Measurements from ENCODE around the gene HPSE2.

Gene HPSE2

GRCh38 chr10:98664329-98665042 is 571.2 kb downstream of the HPSE2 start:
- TF ChIP-seq CTCF (conservative IDR thresholded peaks at IDR 0.05; ENCODE audit: low read depth, low read length): peak; percentile 76
- H3K4me3 ChIP-seq (ENCODE audit: low read depth, low read length): no peak overlapping the region
- peak; percentile 48 for DNase-seq (ENCODE audit: low read depth)

- no peak for TF ChIP-seq CTCF (conservative IDR thresholded peaks at IDR 0.05; ENCODE audit: low read depth, low read length)
- H3K4me3 ChIP-seq (ENCODE audit: low read depth, low read length): no peak overlapping the region
- no peak for DNase-seq (ENCODE audit: low read depth)
Observed at GRCh38 chr10:98659951-98660350, 575.7 kb downstream of the HPSE2 start.

GRCh38 chr10:98655492-98655891 is 580.2 kb downstream of the HPSE2 start:
- DNase-seq (ENCODE audit: low read depth): no peak
- no peak for TF ChIP-seq CTCF (conservative IDR thresholded peaks at IDR 0.05; ENCODE audit: low read depth, low read length)

GRCh38 chr10:98649170-98649569 is 586.5 kb downstream of the HPSE2 start:
- no peak for DNase-seq (ENCODE audit: low read depth)
- H3K4me3 ChIP-seq (ENCODE audit: low read depth, low read length): no peak overlapping the region
- no peak for TF ChIP-seq CTCF (conservative IDR thresholded peaks at IDR 0.05; ENCODE audit: low read depth, low read length)

More at GRCh38 chr10:98655492-98655891, 580.2 kb downstream of the HPSE2 start:
- H3K4me3 ChIP-seq (ENCODE audit: low read depth, low read length): no peak overlapping the region

- no peak for DNase-seq (ENCODE audit: low read depth)
- no peak overlapping the region for H3K4me3 ChIP-seq (ENCODE audit: low read depth, low read length)
- no peak for TF ChIP-seq CTCF (conservative IDR thresholded peaks at IDR 0.05; ENCODE audit: low read depth, low read length)
Observed at GRCh38 chr10:98646998-98647917, 588.4 kb downstream of the HPSE2 start.

GRCh38 chr10:98644466-98644865 is 591.2 kb downstream of the HPSE2 start:
- H3K4me3 ChIP-seq (ENCODE audit: low read depth, low read length): no peak overlapping the region
- DNase-seq (ENCODE audit: low read depth): no peak
- TF ChIP-seq CTCF (conservative IDR thresholded peaks at IDR 0.05; ENCODE audit: low read depth, low read length): no peak
